ENCODE data around the gene CELF4.

The CELF4 gene

DNA sequence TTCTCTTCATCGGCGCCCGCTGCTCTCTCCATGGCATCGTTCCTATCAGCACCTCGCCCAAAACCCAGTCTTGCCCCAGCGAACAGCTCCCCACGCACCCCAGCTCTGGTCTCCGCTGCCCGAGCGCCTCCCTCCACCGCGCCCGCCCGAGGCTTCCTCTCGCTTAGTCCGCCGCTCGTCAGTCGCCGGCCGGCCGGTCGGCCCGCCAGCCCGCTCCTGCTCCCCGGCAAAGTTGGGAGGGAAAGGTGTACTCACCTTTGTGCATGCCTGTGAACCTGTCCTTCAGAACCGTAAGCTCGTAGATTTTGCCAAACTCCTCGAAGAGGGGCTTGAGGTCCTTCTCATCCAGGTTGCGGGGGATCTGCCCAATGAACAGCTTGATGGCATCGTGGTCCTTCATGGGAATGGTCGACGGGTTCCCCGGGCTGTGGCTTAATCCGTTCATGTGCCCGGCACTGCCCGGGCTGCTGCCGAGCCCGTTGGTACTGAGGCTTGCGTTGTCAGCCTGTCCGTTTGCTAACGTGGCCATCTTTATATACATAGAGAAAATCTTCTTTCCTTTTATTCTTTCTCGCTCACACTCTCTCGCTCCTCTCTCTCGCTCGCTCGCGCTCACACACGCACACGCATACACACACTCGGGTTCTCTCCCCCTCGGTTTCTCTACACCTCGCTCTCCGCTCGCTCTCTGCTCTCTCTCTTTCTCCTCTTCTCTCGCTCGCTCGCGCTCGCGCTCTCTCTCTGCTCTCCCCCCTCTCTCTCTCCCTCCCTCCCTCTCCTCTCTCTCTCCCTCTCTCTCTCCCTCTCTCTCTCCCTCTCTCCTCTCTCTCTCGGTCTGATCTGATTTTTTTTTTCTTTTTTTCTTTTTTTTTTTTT, at the start of gene CELF4:
Gene CELF4, minus strand, starts transcription at position 698 of the 876 bp plus-strand sequence.
- Histone ChIP-seq H3K4me1 (ENCODE audit: control insufficient read depth, insufficient read depth, low read length) (peaks cover 13% of the 10 kb centered on the region), H3K9me3 (ENCODE audit: control insufficient read depth, insufficient read depth, low read depth, low read length) (no peaks in the 10 kb centered on the region), H3K27ac (ENCODE audit: low read depth, low read length) (no peak within 1 kb of the TSS), H3K27me3 (ENCODE audit: control insufficient read depth, insufficient read depth, low read length) (peaks cover 93% of the 10 kb centered on the region), H3K36me3 (ENCODE audit: control insufficient read depth, insufficient read depth, low read length) (no peaks in the 10 kb centered on the region), H3K9ac (ENCODE audit: low read length) (peak within 1 kb of the TSS; percentile 34), H3K4me3 (ENCODE audit: low read depth, low read length) (peak within 1 kb of the TSS; percentile 90)

DNA sequence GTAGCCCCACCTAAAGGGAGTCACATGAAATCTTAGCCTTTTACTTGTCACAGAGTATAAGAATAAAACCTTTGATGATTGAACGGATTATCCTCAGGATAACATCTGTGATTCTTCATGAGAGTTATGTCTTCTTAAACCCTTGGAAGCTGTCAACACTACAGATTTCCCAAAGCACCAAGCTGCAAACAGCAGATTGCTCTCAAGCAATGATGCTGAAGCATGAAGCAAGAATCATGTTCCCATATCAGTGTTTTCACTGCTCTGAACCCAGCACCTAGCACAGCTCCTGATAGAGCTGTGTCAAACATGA, 47.6 kb upstream of the CELF4 start:
- no peak overlapping the region for H3K4me3 ChIP-seq (ENCODE audit: low read depth, low read length)
- H3K4me1 ChIP-seq (ENCODE audit: control insufficient read depth, insufficient read depth, low read length) = no peaks in the 10 kb centered on the region
- H3K9ac ChIP-seq (ENCODE audit: low read length) = no peak overlapping the region
- peaks cover 4% of the 10 kb centered on the region; the same call in 1 of the 2 replicates for H3K27me3 ChIP-seq (ENCODE audit: control insufficient read depth, insufficient read depth, low read length)
- peaks cover 8% of the 10 kb centered on the region; the same call in 1 of the 2 replicates for H3K9me3 ChIP-seq (ENCODE audit: control insufficient read depth, insufficient read depth, low read depth, low read length)
- H3K36me3 ChIP-seq (ENCODE audit: control insufficient read depth, insufficient read depth, low read length) = no peaks in the 10 kb centered on the region
- H3K27ac ChIP-seq (ENCODE audit: low read depth, low read length) = no peak overlapping the region

DNA sequence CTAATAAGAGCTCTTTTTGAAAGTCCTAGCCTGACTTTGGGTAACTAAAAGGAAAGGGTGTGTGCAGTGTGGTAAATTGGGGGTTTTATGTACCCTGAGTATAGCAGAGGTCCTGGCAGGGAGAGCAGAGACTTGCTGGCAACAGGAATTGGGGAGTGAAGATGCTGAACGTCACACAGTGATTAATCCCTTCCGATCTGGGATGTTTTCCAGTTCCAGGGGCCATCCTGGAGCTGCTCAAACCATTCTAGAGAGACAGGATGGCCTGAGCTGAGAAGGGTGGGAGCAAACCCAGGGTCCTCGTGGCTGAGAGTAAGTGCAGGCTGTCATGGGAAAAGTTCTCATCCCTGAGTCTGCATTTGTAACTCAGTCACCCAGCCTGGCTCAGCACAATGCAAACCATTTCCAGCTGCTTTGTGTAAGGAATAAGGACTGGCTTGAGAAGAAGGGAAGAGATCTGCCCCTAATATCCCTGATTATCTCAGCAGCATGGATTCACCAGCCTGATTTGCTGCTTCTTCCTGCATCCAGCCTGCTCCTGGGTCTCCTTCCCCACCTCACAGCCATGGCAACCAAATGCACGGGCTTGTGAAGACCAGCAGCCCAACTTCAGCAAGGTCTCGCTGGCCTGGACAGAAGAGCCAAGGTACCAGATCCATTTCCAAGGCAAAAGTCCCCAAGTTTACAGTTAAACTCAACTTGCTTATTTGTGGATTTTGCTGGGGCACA, 47.1 kb upstream of the CELF4 start:
- Histone ChIP-seq H3K9ac (ENCODE audit: low read length) (no peak overlapping the region), H3K36me3 (ENCODE audit: control insufficient read depth, insufficient read depth, low read length) (no peaks in the 10 kb centered on the region), H3K9me3 (ENCODE audit: control insufficient read depth, insufficient read depth, low read depth, low read length) (peaks cover 7% of the 10 kb centered on the region; the same call in 1 of the 2 replicates), H3K27me3 (ENCODE audit: control insufficient read depth, insufficient read depth, low read length) (peaks cover 7% of the 10 kb centered on the region; the same call in 1 of the 2 replicates), H3K4me3 (ENCODE audit: low read depth, low read length) (no peak overlapping the region), H3K4me1 (ENCODE audit: control insufficient read depth, insufficient read depth, low read length) (no peaks in the 10 kb centered on the region), H3K27ac (ENCODE audit: low read depth, low read length) (no peak overlapping the region)

DNA sequence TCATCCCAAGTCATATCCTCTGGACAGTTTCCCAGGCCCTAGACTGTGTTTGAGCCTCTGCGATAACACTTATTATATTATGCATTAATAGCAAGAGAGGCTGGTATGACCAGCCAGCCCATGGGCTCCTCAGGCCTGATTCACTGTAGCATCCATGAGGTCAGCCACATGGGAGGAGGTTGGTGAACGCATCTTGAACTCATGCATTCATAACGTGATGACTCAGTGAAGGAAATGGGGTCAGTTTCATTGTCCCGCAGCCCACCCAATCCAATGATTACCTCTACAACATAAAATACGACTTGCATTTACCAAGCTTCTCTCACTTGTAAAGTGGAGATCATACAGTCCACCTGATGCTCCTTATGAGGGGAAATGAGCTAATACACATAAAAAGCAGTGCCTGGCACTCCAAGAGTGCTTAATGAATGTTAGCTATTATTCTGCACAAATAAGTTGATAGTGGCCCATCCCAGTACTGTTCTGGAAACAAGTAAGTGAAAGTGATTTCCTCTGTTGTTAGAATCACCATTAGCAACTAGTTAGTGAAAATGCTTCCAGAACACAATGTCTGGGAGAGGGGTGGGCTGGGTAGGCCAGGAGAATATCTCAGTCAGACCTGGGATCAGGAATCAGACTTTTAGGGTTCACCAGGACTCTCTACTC, 46.1 kb upstream of the CELF4 start:
- Histone ChIP-seq H3K9ac (ENCODE audit: low read length) (no peak overlapping the region), H3K4me3 (ENCODE audit: low read depth, low read length) (no peak overlapping the region), H3K36me3 (ENCODE audit: control insufficient read depth, insufficient read depth, low read length) (no peaks in the 10 kb centered on the region), H3K4me1 (ENCODE audit: control insufficient read depth, insufficient read depth, low read length) (no peaks in the 10 kb centered on the region), H3K9me3 (ENCODE audit: control insufficient read depth, insufficient read depth, low read depth, low read length) (no peaks in the 10 kb centered on the region), H3K27me3 (ENCODE audit: control insufficient read depth, insufficient read depth, low read length) (peaks cover 7% of the 10 kb centered on the region; the same call in 1 of the 2 replicates), H3K27ac (ENCODE audit: low read depth, low read length) (no peak overlapping the region)

DNA sequence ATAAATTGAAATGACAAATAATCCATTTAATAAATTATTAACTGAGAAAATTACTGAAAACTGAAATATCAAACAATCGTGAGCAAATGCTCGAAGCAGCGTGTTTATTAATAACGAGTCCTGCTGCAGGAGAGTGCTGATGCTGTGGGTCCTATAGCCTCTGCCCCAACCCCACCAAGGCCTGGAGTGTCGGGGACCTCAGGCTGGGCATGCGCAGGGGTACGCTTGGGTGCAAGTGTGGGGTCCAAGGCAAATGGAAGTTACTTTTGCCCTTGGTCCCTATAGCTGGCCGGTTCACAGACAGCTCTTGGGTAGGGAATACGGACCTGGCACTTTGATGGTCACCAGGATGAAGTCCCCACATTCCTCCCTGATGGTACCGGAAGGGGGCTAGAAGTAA, 43.3 kb upstream of the CELF4 start:
- H3K27me3 ChIP-seq (ENCODE audit: control insufficient read depth, insufficient read depth, low read length) = peaks cover 7% of the 10 kb centered on the region; the same call in 1 of the 2 replicates
- H3K9me3 ChIP-seq (ENCODE audit: control insufficient read depth, insufficient read depth, low read depth, low read length) = no peaks in the 10 kb centered on the region
- H3K36me3 ChIP-seq (ENCODE audit: control insufficient read depth, insufficient read depth, low read length) = no peaks in the 10 kb centered on the region
- H3K4me3 ChIP-seq (ENCODE audit: low read depth, low read length) = no peak overlapping the region
- H3K27ac ChIP-seq (ENCODE audit: low read depth, low read length) = no peak overlapping the region
- H3K4me1 ChIP-seq (ENCODE audit: control insufficient read depth, insufficient read depth, low read length) = no peaks in the 10 kb centered on the region
- H3K9ac ChIP-seq (ENCODE audit: low read length) = no peak overlapping the region

DNA sequence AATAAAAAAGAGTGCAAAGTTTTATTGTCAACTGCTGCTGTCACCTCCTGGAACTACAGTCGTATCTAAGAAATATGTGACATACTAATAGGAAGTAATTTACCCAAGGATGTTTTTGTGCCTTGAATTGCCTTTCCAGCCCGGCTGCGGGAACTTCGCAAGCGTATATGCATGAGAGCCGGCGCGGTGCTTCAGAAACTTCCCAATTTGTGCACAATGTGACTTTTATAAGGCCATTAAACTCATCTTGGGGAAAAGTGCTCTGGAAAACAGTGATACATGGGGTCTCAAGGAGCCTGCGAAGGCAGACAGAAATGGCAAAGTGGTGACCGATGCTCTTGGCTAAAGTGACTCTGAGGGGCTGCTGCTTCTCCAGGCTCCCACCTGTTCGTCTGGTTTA, 41.7 kb upstream of the CELF4 start:
- H3K9me3 ChIP-seq (ENCODE audit: control insufficient read depth, insufficient read depth, low read depth, low read length) = no peaks in the 10 kb centered on the region
- H3K4me3 ChIP-seq (ENCODE audit: low read depth, low read length) = no peak overlapping the region
- H3K9ac ChIP-seq (ENCODE audit: low read length) = no peak overlapping the region
- H3K4me1 ChIP-seq (ENCODE audit: control insufficient read depth, insufficient read depth, low read length) = no peaks in the 10 kb centered on the region
- no peak overlapping the region for H3K27ac ChIP-seq (ENCODE audit: low read depth, low read length)
- H3K27me3 ChIP-seq (ENCODE audit: control insufficient read depth, insufficient read depth, low read length) = peaks cover 7% of the 10 kb centered on the region; the same call in 1 of the 2 replicates
- H3K36me3 ChIP-seq (ENCODE audit: control insufficient read depth, insufficient read depth, low read length) = no peaks in the 10 kb centered on the region

DNA sequence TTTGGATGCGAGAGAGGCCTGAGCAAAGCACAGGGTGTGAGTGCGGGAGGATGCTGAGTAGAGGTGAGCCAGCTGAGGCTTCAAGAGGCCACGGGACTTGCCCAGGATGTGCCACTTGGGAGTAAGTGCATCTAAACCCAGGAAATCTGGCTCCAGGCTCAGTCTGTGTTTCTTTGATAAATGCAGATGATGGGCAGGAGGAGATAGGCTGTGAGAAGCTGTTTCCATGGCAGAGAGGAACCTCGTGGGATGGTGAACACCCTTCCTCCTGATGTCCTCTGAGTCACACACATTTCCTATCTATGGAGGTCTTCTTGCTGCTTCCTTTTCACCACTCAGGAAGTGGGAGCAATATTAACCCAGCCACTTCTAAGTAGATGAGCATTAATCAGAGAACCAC, 38.4 kb upstream of the CELF4 start:
- Histone ChIP-seq H3K4me1 (ENCODE audit: control insufficient read depth, insufficient read depth, low read length) (no peaks in the 10 kb centered on the region), H3K36me3 (ENCODE audit: control insufficient read depth, insufficient read depth, low read length) (no peaks in the 10 kb centered on the region), H3K9me3 (ENCODE audit: control insufficient read depth, insufficient read depth, low read depth, low read length) (no peaks in the 10 kb centered on the region), H3K9ac (ENCODE audit: low read length) (no peak overlapping the region), H3K4me3 (ENCODE audit: low read depth, low read length) (no peak overlapping the region), H3K27me3 (ENCODE audit: control insufficient read depth, insufficient read depth, low read length) (peaks cover 3% of the 10 kb centered on the region; the same call in 1 of the 2 replicates), H3K27ac (ENCODE audit: low read depth, low read length) (no peak overlapping the region)

DNA sequence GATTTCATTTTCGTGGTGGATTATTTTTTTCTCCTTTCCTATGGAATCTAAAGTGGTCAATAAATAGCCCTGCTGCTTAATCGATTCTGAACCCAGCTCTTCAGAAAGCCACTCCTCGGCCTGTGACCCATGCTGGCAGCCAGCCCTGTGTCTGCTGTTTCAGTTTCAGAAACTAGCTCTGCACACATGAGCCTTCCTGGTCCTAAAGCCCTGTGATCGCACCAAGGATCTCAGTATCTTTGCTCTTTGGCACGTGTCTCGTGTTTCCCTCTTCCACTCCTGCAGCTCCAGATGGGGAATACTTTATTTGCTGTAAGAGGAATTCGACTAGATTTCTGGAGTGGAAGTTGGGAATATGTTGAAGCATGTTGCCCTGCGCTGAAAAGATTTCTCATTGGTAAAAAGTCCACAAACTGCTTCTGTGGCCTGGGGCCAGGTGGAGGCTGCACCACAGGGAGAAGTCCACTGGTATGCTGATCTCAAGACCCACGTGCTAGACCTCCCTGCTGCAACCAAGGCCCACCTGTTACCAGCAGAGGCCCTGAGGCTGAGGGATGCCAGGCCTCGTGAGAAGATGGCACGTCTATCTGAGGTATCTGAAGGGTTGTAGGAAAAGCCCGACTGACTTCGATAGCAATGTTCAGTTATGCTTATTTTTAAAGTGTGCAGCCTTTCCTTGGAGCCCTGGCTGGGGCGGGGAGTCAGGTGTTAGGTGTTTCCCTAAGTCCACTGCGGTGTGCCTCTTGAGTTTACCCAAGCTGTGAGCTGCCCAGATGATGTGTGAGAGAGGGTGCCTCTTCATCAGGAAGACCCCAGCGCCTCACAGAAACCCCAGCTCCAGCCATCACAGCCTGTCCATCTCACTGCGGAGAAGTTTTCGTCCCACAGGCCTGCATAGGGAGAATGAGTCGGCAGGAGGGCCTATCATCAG, 33.6 kb upstream of the CELF4 start:
- no peaks in the 10 kb centered on the region for H3K27me3 ChIP-seq (ENCODE audit: control insufficient read depth, insufficient read depth, low read length)
- H3K9me3 ChIP-seq (ENCODE audit: control insufficient read depth, insufficient read depth, low read depth, low read length) = no peaks in the 10 kb centered on the region
- H3K36me3 ChIP-seq (ENCODE audit: control insufficient read depth, insufficient read depth, low read length) = no peaks in the 10 kb centered on the region
- no peak overlapping the region for H3K9ac ChIP-seq (ENCODE audit: low read length)
- H3K4me3 ChIP-seq (ENCODE audit: low read depth, low read length) = no peak overlapping the region
- H3K4me1 ChIP-seq (ENCODE audit: control insufficient read depth, insufficient read depth, low read length) = no peaks in the 10 kb centered on the region
- no peak overlapping the region for H3K27ac ChIP-seq (ENCODE audit: low read depth, low read length)

DNA sequence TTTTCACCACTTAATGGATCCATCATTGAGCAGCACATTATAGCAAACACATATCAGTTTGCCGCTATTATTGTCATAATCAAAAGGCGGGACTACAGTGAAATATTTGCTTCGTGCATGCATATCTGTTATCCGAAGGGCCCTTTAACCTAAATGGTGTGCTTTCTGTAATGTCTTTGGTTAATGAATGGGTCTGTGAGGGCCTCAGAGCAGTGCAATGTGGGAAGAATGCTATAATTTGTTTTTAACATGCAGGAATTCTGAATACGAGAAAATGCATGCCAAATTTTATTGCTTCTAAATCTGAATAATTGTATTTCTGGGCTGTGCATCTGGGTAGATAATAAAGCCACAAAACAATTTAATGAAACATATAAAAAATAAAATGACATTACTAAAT, 32.8 kb upstream of the CELF4 start:
- H3K9me3 ChIP-seq (ENCODE audit: control insufficient read depth, insufficient read depth, low read depth, low read length) = no peaks in the 10 kb centered on the region
- no peak overlapping the region for H3K27ac ChIP-seq (ENCODE audit: low read depth, low read length)
- H3K36me3 ChIP-seq (ENCODE audit: control insufficient read depth, insufficient read depth, low read length) = no peaks in the 10 kb centered on the region
- H3K4me3 ChIP-seq (ENCODE audit: low read depth, low read length) = no peak overlapping the region
- no peaks in the 10 kb centered on the region for H3K27me3 ChIP-seq (ENCODE audit: control insufficient read depth, insufficient read depth, low read length)
- no peaks in the 10 kb centered on the region for H3K4me1 ChIP-seq (ENCODE audit: control insufficient read depth, insufficient read depth, low read length)
- H3K9ac ChIP-seq (ENCODE audit: low read length) = no peak overlapping the region

DNA sequence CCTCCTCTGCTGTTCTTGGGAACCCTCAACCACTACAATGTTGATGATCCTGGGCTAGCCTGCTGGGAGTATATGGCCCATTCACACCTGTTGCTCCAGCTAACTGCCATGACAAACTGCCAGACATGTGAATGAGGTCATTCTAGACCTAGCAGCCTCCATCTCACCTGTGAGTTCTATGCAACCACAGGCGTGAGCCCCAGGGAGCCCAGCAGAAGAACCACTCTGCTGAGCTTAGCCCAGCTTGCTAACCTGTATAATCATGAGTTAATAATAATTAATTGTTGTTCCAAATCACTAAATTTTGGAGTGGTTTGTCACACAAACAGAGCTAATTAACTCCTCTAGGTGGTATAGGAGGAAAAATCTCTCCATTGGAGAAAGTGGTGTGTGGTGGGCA, 24.7 kb upstream of the CELF4 start:
- no peak overlapping the region for H3K4me3 ChIP-seq (ENCODE audit: low read depth, low read length)
- no peaks in the 10 kb centered on the region for H3K36me3 ChIP-seq (ENCODE audit: control insufficient read depth, insufficient read depth, low read length)
- peaks cover 14% of the 10 kb centered on the region for H3K4me1 ChIP-seq (ENCODE audit: control insufficient read depth, insufficient read depth, low read length)
- peaks cover 9% of the 10 kb centered on the region for H3K9me3 ChIP-seq (ENCODE audit: control insufficient read depth, insufficient read depth, low read depth, low read length)
- no peak overlapping the region for H3K9ac ChIP-seq (ENCODE audit: low read length)
- no peak overlapping the region for H3K27ac ChIP-seq (ENCODE audit: low read depth, low read length)
- no peaks in the 10 kb centered on the region for H3K27me3 ChIP-seq (ENCODE audit: control insufficient read depth, insufficient read depth, low read length)

Data from HUES6 (cell line).